BE2C (cell line): ENCODE results near the gene MYL12A.

Experiments used
- DNase-seq: peaks from one replicate; pipeline ENCODE4 v3.0.0-alpha.2; 2020
- H3K27me3 ChIP-seq: fragments of 250-450 bp; sonication (Bioruptor Pico); 2 replicates; pipeline ENCODE4 v1.5.1; 2020; ENCODE audit warnings: mild to moderate bottlenecking
- H3K36me3 ChIP-seq: fragments of 250-450 bp; sonication (Bioruptor Pico); 2 replicates; pipeline ENCODE4 v1.5.1; 2020; ENCODE audit warnings: mild to moderate bottlenecking
- H3K4me1 ChIP-seq: fragments of 250-450 bp; sonication (Bioruptor Pico); 2 replicates; pipeline ENCODE4 v1.5.1; 2020
- H3K4me3 ChIP-seq: 2 replicates; pipeline ENCODE4 v1.5.1; 2011; ENCODE audit warnings: low read depth, low read length
- H3K9me3 ChIP-seq: fragments of 250-450 bp; sonication (Bioruptor Pico); 2 replicates; pipeline ENCODE4 v1.5.1; 2020
- CTCF ChIP-seq: IDR thresholded peaks from 2 replicates; pipeline ENCODE4 v1.5.1; 2012; ENCODE audit warnings: mild to moderate bottlenecking, low read depth, low read length

The MYL12A gene

DNA sequence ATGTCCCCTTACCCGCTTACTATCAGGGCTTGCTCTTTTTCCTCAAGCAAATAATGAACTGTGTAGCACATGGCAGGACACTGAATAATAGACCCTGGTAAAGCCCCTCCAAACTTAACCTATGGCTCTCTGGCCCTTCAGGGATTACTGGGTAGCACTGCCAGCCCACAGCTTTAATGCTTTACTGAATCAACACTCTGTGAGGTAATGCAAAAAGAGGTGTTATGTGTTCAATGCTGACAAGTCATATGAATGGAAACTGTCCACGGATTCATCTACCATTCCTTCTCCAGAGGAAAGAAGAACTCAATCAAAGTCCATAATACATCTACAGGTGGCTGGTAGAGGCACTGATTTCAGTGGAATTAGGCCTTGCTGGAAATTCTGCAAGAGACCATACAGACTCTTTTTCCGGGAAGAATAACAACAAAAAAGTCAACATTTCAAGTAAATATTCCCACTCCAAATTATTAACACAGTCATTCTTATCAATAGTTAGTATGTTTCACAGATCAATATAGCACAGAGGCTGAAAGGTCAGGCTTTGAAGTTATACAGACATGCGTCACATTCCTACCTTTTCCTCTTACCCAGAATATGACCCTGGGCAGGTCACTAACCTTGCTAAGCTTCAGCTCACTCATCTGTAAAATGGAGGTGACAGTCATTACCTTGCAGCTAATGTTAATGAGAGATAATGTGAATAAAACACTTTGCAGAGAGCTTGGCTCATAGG, 14.0 kb upstream of the MYL12A start:
- TF ChIP-seq CTCF: no peak
- H3K9me3 ChIP-seq: no peaks in the 10 kb centered on the region
- no peak for DNase-seq
- H3K27me3 ChIP-seq: no peaks in the 10 kb centered on the region
- H3K36me3 ChIP-seq: no peaks in the 10 kb centered on the region
- H3K4me1 ChIP-seq: no peaks in the 10 kb centered on the region
- H3K4me3 ChIP-seq: no peak overlapping the region

DNA sequence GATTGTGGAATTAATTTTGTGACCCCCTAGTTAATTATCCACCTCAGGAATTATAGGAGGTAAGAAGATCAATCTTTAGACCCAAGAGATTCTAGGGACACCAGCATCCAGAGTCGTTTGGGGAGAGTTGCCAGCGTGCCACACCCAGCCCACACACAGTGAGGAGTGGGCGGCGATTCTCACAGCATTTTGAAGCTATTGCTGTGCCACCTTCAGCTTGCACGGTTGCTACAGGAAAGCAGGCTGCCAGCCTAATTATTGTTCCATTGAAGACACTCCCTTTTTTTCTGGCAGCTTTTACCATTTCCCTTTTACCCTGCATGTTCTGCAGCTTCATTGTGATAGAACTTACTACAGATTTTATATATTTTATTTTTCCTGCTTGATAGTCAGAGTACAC, 13.1 kb upstream of the MYL12A start:
- Histone ChIP-seq H3K4me1 (no peaks in the 10 kb centered on the region), H3K4me3 (no peak overlapping the region), H3K27me3 (no peaks in the 10 kb centered on the region), H3K36me3 (no peaks in the 10 kb centered on the region), H3K9me3 (no peaks in the 10 kb centered on the region)
- no peak for TF ChIP-seq CTCF
- DNase-seq: no peak

DNA sequence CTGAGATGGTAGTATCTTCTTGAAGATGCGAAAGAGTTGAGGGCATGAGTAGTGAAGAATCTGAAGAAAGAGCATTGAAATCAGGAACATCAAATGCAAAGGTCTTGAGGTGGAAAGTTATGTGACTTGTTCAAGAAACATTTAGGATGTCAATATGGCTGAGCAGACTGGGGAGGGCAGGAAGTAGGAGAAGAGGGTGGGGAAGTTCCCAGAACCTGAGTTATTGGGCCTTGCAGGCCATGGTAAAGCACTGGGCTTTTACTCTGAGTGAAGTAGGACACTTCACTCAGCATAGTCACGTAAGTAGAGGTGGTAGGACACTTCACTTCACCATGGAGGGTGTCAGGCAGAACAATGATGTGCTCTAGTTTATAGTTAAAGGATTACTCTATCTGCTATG, 11.8 kb upstream of the MYL12A start:
- TF ChIP-seq CTCF: no peak
- Histone ChIP-seq H3K9me3 (no peaks in the 10 kb centered on the region), H3K27me3 (no peaks in the 10 kb centered on the region), H3K4me1 (no peaks in the 10 kb centered on the region), H3K36me3 (no peaks in the 10 kb centered on the region), H3K4me3 (no peak overlapping the region)
- no peak for DNase-seq

DNA sequence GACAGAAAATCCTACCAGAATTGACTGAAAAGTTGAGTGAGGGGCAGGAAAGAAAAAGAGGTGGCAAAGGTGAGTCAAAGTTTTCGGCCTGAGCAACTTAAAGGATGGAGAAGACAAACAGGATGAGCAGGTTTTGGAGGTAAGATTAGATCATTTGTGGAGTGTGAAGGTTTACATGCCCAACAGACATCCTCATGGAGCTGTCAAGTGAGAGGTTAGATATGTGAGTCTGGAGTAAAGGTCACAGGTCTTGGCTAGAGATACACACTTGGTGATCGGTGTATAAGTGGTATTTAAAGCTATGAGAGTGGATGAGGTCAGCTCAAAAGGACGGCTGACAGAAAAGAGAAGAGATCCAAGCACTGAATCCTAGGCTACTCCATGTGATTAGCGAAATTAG, 11.1 kb upstream of the MYL12A start:
- no peak for TF ChIP-seq CTCF
- Histone ChIP-seq H3K9me3 (no peaks in the 10 kb centered on the region), H3K4me1 (no peaks in the 10 kb centered on the region), H3K27me3 (no peaks in the 10 kb centered on the region), H3K36me3 (no peaks in the 10 kb centered on the region), H3K4me3 (no peak overlapping the region)
- no peak for DNase-seq

DNA sequence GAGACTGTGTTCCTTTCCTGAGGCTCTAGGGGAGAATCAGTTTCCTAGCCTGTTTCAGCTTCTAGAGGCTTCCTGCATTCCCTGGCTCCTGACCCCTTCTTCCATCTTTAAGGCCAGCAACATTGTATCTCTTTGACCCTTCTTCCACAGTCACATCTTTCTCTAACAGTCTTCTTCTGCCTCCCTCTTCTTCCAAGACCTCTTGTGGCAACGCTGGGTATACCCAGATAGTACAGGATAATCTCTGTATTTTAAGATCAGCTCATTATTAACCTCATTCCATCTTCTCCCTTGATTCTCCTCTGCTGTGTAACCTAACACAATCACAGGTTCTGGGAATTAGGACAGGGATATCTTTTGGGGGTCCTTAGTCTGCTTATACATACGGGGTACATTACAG, 8.9 kb upstream of the MYL12A start:
- no peak for DNase-seq
- Histone ChIP-seq H3K27me3 (no peaks in the 10 kb centered on the region), H3K4me1 (no peaks in the 10 kb centered on the region), H3K9me3 (no peaks in the 10 kb centered on the region), H3K36me3 (no peaks in the 10 kb centered on the region), H3K4me3 (no peak overlapping the region)
- no peak for TF ChIP-seq CTCF

DNA sequence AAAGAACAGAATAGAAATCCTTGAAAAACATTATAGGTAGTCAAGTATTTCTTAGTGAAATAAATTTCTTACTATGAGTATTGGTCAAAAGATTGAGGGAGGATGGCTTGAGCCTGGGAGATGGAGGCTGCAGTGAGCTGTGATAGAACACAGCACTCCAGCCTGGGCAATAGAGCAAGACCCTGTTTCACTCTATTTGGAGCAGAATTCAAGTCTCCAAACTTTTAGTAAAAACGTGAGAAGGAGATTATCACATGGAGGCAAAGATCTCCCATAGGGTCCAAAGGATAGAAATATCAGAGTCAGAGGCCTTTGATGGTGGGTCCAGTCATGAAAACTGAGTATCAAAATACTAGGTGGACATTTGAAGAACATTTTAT, 2.4 kb upstream of the MYL12A start:
- no peaks in the 10 kb centered on the region for H3K9me3 ChIP-seq
- H3K4me3 ChIP-seq: no peak overlapping the region
- TF ChIP-seq CTCF: no peak

More for the DNA sequence above, 2.4 kb upstream of the MYL12A start:
- Histone ChIP-seq H3K4me1 (no peaks in the 10 kb centered on the region), H3K36me3 (no peaks in the 10 kb centered on the region), H3K27me3 (no peaks in the 10 kb centered on the region)
- no peak for DNase-seq
